ENCODE measurements around the gene MROH2B.
A peak's percentile ranks its signal among the peaks of the same experiment; 100 is the strongest.
"Not testable (repeated sequence)": the region's sequence is repeated elsewhere in the genome, so short reads cannot be mapped to it uniquely, and the experiment has no call there.

MROH2B gene

GRCh38 chr5:41071242-41071641, at the start of gene MROH2B:
MROH2B (minus strand) TSS chr5:41071342; CDS start chr5:41070852, 490 bp downstream.
- DNase-seq = no peak

GRCh38 chr5:41120600-41120999, 49.5 kb upstream of the MROH2B start:
- DNase-seq = no peak

GRCh38 chr5:41118177-41118576, 47.0 kb upstream of the MROH2B start:
- no peak for DNase-seq

- no peak for DNase-seq
These were observed 44.1 kb upstream of the MROH2B start for GRCh38 chr5:41115281-41115680.

GRCh38 chr5:41112486-41113455, 41.6 kb upstream of the MROH2B start:
- DNase-seq = no peak

- no peak for DNase-seq
These were observed 38.0 kb upstream of the MROH2B start for GRCh38 chr5:41109186-41109585.

- no peak for DNase-seq
These were observed 31.2 kb upstream of the MROH2B start for GRCh38 chr5:41102341-41102740.

- no peak for DNase-seq
These were observed 26.5 kb upstream of the MROH2B start for GRCh38 chr5:41097642-41098041.

GRCh38 chr5:41095324-41096101, 24.4 kb upstream of the MROH2B start:
- no peak for DNase-seq

- no peak for DNase-seq
These were observed 23.7 kb upstream of the MROH2B start for GRCh38 chr5:41094871-41095270.

GRCh38 chr5:41093803-41094202, 22.7 kb upstream of the MROH2B start:
- no peak for DNase-seq

- no peak for DNase-seq
These were observed 16.3 kb upstream of the MROH2B start for GRCh38 chr5:41087461-41087860.

- no peak for DNase-seq
These were observed 12.2 kb upstream of the MROH2B start for GRCh38 chr5:41083306-41083705.

GRCh38 chr5:41071975-41072374, 833 bp upstream of the MROH2B start:
- no peak for DNase-seq

GRCh38 chr5:41067714-41068568, 3.2 kb downstream of the MROH2B start:
- no peak for DNase-seq

GRCh38 chr5:41065691-41066335, 5.3 kb downstream of the MROH2B start:
- no peak for DNase-seq

GRCh38 chr5:41057940-41058339, 13.2 kb downstream of the MROH2B start:
- DNase-seq = no peak

- peak; percentile 17 for DNase-seq
These were observed 13.9 kb downstream of the MROH2B start for GRCh38 chr5:41057231-41057630.

- no peak for DNase-seq
These were observed 22.2 kb downstream of the MROH2B start for GRCh38 chr5:41048986-41049385.

- no peak for DNase-seq
These were observed 27.9 kb downstream of the MROH2B start for GRCh38 chr5:41043109-41043747.

GRCh38 chr5:41032973-41033372, 38.2 kb downstream of the MROH2B start:
- no peak for DNase-seq

GRCh38 chr5:41022600-41022999, 48.5 kb downstream of the MROH2B start:
- DNase-seq = not testable (repeated sequence)

All from right hindlimb (tissue), 1 donor.